Kidney glomerular epithelial cell (primary cell): Measurements from ENCODE around the gene C18orf63.
"Not testable (repeated sequence)": the region's sequence is repeated elsewhere in the genome, so short reads cannot be mapped to it uniquely, and the experiment has no call there.

Experiments used
- DNase-seq: peaks from one replicate; lab custom pipeline; 2025; lab: John Stamatoyannopoulos, UW

Gene C18orf63

DNA sequence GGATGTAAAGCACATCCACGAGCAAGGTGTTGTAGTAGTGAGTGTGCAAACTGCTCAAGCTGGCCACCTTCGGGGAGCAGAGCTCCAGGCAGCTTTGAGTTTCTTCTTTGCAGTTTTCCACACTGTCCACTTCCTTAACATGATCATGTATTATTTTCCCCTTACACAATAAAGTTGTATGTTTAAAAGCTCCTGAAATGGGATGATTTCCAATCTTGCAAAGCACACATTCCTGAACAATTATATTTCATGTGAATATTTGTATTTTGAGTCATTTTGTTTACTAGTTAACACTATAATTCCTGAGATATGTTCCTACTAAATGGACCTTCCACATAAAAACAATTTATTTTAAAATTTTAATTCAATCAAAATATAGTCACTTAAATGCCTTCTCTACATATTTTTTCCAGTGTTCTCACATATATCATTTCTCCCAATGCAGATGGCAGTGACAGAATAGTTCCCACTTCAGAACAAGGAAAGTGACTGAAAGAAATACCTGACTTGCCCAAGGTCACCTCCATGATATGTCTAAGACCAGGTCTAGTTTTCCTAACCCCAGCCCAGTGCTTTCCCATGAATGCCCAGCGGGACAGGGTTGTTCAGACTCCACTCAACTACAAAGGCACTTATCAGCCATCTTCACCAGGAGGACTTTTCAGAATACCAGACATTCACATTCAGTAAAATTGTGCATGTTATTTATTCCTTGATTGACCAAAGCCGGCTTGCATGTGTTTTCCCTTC lies 29.4 kb upstream of the C18orf63 start:
- DNase-seq = no peak

GRCh38 chr18:74286856-74287255 lies 28.8 kb upstream of the C18orf63 start:
- DNase-seq = no peak

GRCh38 chr18:74288041-74288440 lies 27.6 kb upstream of the C18orf63 start:
- DNase-seq = no peak

DNA sequence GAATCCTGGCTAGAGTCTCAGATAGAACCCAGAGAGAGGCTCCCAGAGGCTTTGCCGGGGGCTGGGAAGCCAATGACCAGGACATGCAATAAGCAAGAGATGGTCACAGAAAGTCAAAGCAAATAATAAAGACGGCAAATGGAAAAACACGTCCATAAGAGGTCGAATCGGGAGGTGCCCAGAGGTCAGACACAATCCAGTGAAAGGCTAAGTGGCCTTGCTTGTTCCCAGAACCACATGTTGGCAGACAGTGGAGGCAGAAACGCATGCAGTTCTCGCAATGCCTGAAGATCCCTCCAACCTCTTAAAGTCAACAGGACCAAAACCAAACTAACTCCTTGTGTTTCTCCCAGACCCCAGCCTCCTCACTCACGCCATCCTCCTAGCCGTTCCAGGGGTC lies 26.9 kb upstream of the C18orf63 start:
- no peak for DNase-seq

DNA sequence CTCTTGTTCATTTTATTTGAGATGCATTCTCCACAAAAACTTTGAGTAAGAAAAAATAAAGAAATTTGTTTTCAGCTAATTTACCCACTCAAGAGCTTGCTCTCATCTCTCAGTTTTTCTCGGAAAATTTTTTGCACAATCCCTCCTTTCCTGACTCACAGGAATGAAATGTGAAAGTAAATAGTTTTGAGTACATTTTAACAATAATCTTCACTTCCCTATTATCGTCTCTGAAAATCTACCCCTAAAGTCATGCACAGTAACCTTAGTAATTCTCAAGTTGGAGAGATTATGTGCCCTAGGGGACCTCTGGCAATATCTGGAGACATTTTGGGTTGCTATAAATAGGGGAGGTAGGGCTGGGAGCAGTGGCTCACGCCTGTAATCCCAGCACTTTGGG lies 26.5 kb upstream of the C18orf63 start:
- no peak for DNase-seq

DNA sequence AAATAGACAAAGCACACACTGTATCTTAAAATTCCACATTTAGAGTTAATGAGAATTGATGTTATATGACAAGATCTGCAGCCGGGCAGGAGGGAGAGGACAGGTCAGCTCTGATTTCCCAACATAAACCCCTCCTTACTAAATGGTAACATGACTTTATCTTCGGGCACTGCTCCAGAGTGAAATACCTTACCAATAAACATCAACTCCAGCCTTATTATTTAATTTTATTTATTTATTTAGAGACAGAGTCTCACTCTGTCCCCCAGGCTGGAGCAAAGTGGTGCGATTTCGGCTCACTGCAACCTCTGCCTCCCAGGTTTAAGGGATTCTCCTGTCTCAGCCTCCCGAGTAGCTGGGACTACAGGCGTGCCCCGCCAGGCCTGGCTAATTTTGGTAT lies 25.6 kb upstream of the C18orf63 start:
- DNase-seq = no peak

DNA sequence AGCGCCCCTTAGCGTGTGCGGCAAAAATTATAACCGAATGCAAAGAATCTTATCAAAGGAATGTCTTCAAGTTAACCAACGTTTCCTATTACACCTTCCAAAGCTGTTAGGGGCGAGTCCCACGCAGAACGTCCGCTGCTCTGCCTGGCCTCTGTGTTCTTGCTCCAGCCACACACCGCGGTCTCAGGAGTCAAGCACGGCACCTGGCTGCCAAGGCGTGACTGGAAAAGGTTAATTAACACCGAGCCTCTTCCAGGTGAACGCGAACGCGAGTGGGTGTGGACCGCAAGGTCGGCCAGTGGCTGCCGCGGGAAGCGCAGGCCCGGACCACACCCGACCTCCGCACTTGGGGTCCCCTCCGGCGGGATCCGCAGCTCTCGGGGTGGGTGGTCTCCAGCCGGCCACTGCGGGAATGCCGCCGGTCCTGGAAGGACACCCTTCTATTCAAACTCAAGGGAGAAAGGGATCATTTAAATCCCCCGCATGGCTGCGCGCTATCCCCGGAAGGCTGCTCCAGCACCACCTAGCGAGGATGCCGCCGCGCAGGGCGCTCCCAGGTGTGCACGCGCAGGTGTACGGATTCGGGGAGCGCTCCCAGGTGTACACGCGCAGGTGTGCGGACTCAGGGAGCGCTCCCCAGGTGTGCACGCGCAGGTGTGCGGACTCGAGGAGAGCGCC lies 24.7 kb upstream of the C18orf63 start:
- DNase-seq = no peak

GRCh38 chr18:74291472-74291770 lies 24.2 kb upstream of the C18orf63 start:
- DNase-seq = no peak

- peak; percentile 93 for DNase-seq
These were observed 23.7 kb upstream of the C18orf63 start, which contains the start of gene CYB5A for GRCh38 chr18:74291771-74292540. CYB5A (minus strand) TSS chr18:74291963; CDS start chr18:74291875, 88 bp downstream.

GRCh38 chr18:74292541-74292858 lies 23.1 kb upstream of the C18orf63 start:
- DNase-seq = no peak

DNA sequence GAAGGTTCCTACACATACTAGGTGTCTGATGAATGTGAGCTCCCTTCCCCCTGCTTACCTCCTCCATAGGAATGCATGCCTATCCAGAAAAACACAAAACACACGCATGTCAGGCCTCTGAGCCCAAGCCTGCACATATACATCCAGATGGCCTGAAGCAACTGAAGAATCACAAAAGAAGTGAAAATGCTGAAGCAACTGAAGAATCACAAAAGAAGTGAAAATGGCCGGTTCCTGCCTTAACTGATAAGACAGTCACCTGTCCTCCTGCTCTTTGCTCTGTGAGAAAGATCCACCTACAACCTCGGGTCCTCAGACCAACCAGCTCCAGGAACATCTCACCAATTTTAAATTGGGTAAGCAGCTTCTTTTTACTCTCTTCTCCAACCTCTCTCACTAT lies 22.7 kb upstream of the C18orf63 start:
- DNase-seq = not testable (repeated sequence)

DNA sequence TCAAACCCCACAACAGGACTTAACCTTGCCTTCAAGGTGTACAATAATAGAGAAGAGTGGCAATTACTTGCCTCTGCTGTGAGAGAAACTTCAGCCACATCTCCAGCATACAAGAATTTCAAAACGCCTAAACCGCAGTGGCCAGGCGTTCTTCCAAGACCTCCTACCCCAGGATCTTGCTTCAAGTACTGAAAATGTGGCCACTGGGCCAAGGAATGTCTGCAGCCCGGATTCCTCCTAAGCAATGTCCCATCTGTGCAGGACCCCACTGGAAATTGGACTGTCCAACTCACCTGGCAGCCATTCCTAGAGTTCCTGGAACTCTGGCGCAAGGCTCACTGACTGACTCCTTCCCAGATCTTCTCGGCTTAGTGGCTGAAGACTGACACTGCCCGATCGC lies 21.1 kb upstream of the C18orf63 start:
- DNase-seq = no peak

DNA sequence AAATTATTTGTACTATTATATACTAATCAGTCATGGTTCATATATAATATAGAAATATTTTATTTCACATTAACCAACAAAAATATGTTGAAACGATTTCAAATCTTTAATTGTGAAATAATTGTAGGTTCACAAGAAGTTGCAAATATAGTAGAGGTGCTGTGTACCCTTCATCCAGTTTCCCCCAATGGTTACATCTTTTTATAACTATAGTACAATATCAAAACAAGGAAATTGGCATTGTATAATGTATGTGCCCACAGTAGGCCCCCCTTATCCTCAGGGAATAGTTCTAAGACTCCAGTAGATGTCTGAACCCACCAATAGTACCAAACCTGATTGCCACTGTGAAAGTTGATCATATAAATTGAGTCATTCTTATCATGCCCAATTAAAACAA lies 16.5 kb upstream of the C18orf63 start:
- no peak for DNase-seq

DNA sequence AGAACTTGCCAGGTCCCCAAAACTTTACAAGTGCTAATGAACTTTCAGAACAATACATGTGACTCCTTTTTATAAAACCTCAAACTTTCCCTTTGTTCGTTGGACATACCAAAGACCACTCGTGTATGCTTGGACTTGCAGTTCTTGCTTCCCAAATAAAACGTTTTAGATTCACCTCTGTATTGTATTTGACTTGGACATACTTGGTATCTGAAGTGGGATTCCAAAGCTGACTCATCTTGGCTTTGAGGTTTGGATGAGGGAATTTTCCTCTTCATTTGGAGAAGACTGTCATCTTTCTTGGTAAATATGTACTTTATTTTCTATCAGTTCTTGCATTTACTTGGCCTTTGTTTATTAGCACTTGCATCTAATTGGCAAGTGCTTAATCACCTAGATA lies 15.9 kb upstream of the C18orf63 start:
- no peak for DNase-seq

GRCh38 chr18:74303306-74303705 lies 12.3 kb upstream of the C18orf63 start:
- DNase-seq = no peak

GRCh38 chr18:74303936-74304335 lies 11.7 kb upstream of the C18orf63 start:
- DNase-seq = peak; percentile 36

- DNase-seq = peak; percentile 39
These were observed 5.2 kb upstream of the C18orf63 start for GRCh38 chr18:74310411-74310810.

- DNase-seq = no peak
These were observed 4.6 kb upstream of the C18orf63 start for GRCh38 chr18:74311000-74311399.

- no peak for DNase-seq
These were observed 728 bp upstream of the C18orf63 start for GRCh38 chr18:74314759-74315463.

DNA sequence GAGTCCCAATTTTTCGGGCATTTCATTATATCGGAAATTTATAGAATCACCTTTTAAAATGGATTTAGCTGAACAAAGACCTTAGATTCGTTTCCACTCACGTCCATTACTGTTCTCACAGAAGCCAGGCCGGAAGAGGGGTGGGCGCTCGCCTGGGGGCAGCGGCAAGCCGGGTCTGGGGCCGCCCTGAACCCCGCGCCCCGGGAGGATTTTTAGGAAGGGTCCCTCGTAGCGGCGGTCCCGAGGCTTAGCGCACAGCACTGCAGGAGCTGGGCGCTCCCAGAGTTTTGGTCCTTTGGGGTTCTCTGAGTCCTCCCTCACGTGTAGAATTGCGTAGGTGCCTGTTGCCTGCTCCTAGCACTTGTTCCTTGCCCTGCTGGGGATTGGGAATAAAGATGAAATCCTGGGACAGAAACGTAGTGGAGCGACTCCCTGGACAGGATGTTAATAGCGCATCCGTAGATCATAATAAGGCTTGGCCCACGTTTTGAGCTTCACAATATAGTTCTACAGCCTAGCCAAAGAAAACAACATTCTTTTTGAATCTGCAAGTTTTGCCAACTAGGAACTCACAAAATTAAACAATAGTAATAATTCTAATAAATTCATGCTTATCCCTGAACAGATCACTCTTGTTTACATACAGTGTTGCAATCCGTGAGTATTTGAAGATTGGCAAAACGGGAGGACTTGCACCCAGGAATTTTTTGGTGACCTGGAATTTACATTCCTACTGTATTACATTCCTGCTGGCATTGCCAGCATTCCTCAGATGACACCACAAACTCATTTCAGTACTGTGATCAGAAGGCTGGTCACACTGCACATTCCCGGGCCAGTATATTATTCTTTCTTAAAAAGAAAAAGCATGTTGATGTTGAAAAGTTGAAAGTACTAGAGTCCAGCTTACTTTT lies 875 bp downstream of the C18orf63 start:
- peak; percentile 86 for DNase-seq

DNA sequence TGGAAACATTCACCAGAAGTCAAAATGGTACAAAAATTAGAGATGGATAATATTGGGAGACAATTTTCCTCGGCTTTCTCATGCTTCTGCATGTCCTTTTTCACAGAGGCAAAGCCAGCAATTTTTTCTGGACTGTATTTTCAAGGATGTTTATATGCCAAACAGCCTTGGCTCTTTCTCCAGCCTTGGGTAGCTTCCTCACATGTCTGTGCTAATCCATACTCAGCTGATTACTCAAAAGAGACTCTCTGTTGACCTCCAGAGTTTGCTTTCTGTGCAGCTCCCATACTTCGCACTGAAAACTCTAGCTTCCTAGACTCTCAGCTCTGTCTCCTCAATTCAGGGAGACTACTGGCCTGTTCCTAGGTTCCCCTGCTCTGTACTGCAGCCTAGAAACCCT lies 10.6 kb downstream of the C18orf63 start:
- no peak for DNase-seq

DNA sequence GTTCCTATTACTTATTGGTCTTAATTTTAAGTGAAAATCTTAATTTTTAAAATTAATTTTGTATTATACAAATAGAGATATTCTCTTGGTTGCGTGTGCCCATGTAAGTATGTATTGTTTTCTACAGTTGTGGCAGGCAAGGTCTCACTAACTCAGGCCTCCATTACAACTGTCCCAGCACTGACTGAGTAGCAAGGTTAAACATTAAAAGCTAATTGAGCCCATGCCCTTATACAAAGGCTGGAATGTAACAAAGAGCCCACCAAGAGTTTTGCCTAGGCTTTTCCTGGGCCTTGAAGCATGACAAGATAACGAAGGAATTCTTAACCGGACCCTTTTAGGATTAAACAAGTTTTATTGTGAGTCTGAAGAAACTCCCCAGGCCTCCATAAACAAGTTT lies 11.2 kb downstream of the C18orf63 start:
- not testable (repeated sequence) for DNase-seq
